H1 (cell line): ENCODE data around the gene MEIOB. TPM values are rescaled to one million over a fixed set of nuclear protein-coding genes. Genes with fewer than 3 reads are reported as not detected.

Source experiments
- CTCF ChIA-PET: fragments of 300-600 bp; sonication (Branson Sonifier 250); formaldehyde crosslinking; loops from one replicate; lab custom pipeline; 2021; ENCODE audit not compliant: partially characterized antibody; lab: Charles Lee
- POLR2A ChIA-PET: fragments of 300-600 bp; sonication (Branson Sonifier 250); formaldehyde crosslinking; loops from one replicate; lab custom pipeline; 2021; ENCODE audit warnings: inconsistent platforms; ENCODE audit not compliant: partially characterized antibody; lab: Charles Lee
- DNase-seq, 2 experiments: peaks; one replicate each; pipeline versions ENCODE4 v3.0.0 to v3.0.0-alpha.2; 2010 to 2022; ENCODE audit warnings: low spot score in 2 of 2, low read depth in 1 of 2, mixed read lengths in 1 of 2
- FAIRE-seq: peaks from 2 replicates; lab custom pipeline; 2011; peaks lifted over from hg19 to GRCh38; lab: Jason Lieb, UNC
- H2AFZ ChIP-seq: 2 replicates; pipeline ENCODE4 v1.8.1; 2012; ENCODE audit warnings: low read length, inconsistent platforms
- H2AK5ac ChIP-seq: 2 replicates; pipeline ENCODE4 v1.6.1; 2013; ENCODE audit warnings: low read depth, low read length
- H2BK120ac ChIP-seq: replicated peaks from 2 replicates; pipeline ENCODE3; 2013; ENCODE audit warnings: low read depth, low read length, inconsistent platforms
- H2BK12ac ChIP-seq: 2 replicates; pipeline ENCODE4 v1.6.1; 2013; ENCODE audit warnings: low read depth, low read length
- H2BK15ac ChIP-seq: 2 replicates; pipeline ENCODE4 v1.6.1; 2013; ENCODE audit warnings: low read length
- H2BK20ac ChIP-seq: 2 replicates; pipeline ENCODE4 v1.6.1; 2013; ENCODE audit warnings: low read length
- H2BK5ac ChIP-seq: 2 replicates; pipeline ENCODE4 v1.6.1; 2013; ENCODE audit warnings: low read depth, low read length
- H3K14ac ChIP-seq: 2 replicates; pipeline ENCODE4 v1.6.1; 2013; ENCODE audit warnings: inconsistent platforms; ENCODE audit not compliant: insufficient read length
- H3K18ac ChIP-seq: 2 replicates; pipeline ENCODE4 v1.6.1; 2013; ENCODE audit warnings: low read length; ENCODE audit errors: extremely low read depth
- H3K23ac ChIP-seq: 2 replicates; pipeline ENCODE4 v1.6.1; 2013; ENCODE audit warnings: inconsistent platforms; ENCODE audit not compliant: insufficient read length
- H3K23me2 ChIP-seq: 2 replicates; pipeline ENCODE4 v1.6.1; 2013; ENCODE audit warnings: low read depth, low read length
- H3K27ac ChIP-seq: 2 replicates; pipeline ENCODE4 v1.6.1; 2011; ENCODE audit warnings: low read depth, low read length, inconsistent platforms
- H3K27me3 ChIP-seq, 4 experiments: replicated peaks in 1 of 4; 1 replicate in 1 of 4; 2 replicates in 3 of 4; pipeline versions ENCODE4 v1.6.1 to v1.8.1; 2011 to 2013; ENCODE audit warnings: low read length in 3 of 4, mild to moderate bottlenecking in 3 of 4, inconsistent platforms in 2 of 4, mixed read lengths in 2 of 4, moderate library complexity in 1 of 4; ENCODE audit not compliant: control insufficient read depth in 3 of 4, insufficient read depth in 3 of 4; ENCODE audit errors: extremely low read depth in 1 of 4
- H3K36me3 ChIP-seq, 4 experiments: 2 replicates each; pipeline versions ENCODE4 v1.6.1 to v1.8.1; 2011 to 2013; ENCODE audit warnings: mild to moderate bottlenecking in 4 of 4, low read length in 3 of 4, moderate library complexity in 2 of 4, control low read depth in 1 of 4, inconsistent platforms in 1 of 4; ENCODE audit not compliant: insufficient read depth in 4 of 4, control insufficient read depth in 2 of 4
- H3K4ac ChIP-seq: replicated peaks from 2 replicates; pipeline ENCODE3; 2013; ENCODE audit warnings: low read length, low read depth, mixed read lengths, inconsistent platforms; ENCODE audit not compliant: insufficient read length
- H3K4me1 ChIP-seq, 4 experiments: replicated peaks in 1 of 4; 1 replicate in 1 of 4; 2 replicates in 3 of 4; pipeline versions ENCODE4 v1.6.1 to v1.8.1; 2011 to 2013; ENCODE audit warnings: low read length in 3 of 4, inconsistent platforms in 2 of 4, mixed read lengths in 1 of 4; ENCODE audit not compliant: insufficient read depth in 4 of 4, control insufficient read depth in 3 of 4
- H3K4me2 ChIP-seq, 2 experiments: 2 replicates each; pipeline versions ENCODE4 v1.6.1 to v1.8.1; 2011 to 2013; ENCODE audit warnings: low read depth in 2 of 2, low read length in 2 of 2, control low read depth in 1 of 2, inconsistent platforms in 1 of 2, mild to moderate bottlenecking in 1 of 2; ENCODE audit not compliant: insufficient read depth in 1 of 2
- H3K4me3 ChIP-seq, 4 experiments: fragments of 200-600, 300-600 bp in 1 of 4; sonication (generic), shearing (Covaris generic), sonication (Bioruptor Twin) in 1 of 4; 2 replicates each; pipeline versions ENCODE4 v1.5.1 to v1.8.1; 2011 to 2016; ENCODE audit warnings: low read length in 4 of 4, low read depth in 3 of 4, control low read depth in 2 of 4, inconsistent platforms in 2 of 4, mild to moderate bottlenecking in 2 of 4, mixed read lengths in 1 of 4, moderate library complexity in 1 of 4; ENCODE audit not compliant: insufficient read depth in 2 of 4; ENCODE audit errors: extremely low read depth in 1 of 4
- H3K56ac ChIP-seq: replicated peaks from 2 replicates; pipeline ENCODE3; 2013; ENCODE audit warnings: low read depth, mild to moderate bottlenecking, mixed read lengths, low read length, inconsistent platforms; ENCODE audit not compliant: insufficient read length
- H3K79me1 ChIP-seq: 2 replicates; pipeline ENCODE4 v1.6.1; 2013; ENCODE audit warnings: low read depth, low read length, control low read depth
- H3K79me2 ChIP-seq, 2 experiments: 2 replicates each; pipeline versions ENCODE4 v1.6.1 to v1.8.1; 2012 to 2013; ENCODE audit warnings: low read length in 2 of 2, mild to moderate bottlenecking in 2 of 2, inconsistent platforms in 1 of 2; ENCODE audit not compliant: insufficient read depth in 2 of 2, control insufficient read depth in 1 of 2
- H3K9ac ChIP-seq, 4 experiments: replicated peaks in 1 of 4; 1 replicate in 1 of 4; 2 replicates in 3 of 4; pipeline versions ENCODE4 v1.6.1 to v1.8.1; 2011 to 2013; ENCODE audit warnings: low read depth in 3 of 4, low read length in 3 of 4, control low read depth in 2 of 4, mild to moderate bottlenecking in 2 of 4, moderate library complexity in 2 of 4, inconsistent platforms in 1 of 4; ENCODE audit errors: extremely low read depth in 1 of 4
- H3K9me3 ChIP-seq, 2 experiments: 2 replicates each; pipeline versions ENCODE4 v1.6.1 to v1.8.1; 2012 to 2013; ENCODE audit warnings: mild to moderate bottlenecking in 2 of 2, moderate library complexity in 2 of 2, control low read depth in 1 of 2, inconsistent platforms in 1 of 2, low read depth in 1 of 2, low read length in 1 of 2, mixed read lengths in 1 of 2; ENCODE audit not compliant: insufficient read depth in 2 of 2
- H4K20me1 ChIP-seq, 2 experiments: replicated peaks in 1 of 2; 2 replicates each; pipeline versions ENCODE3 to v1.8.1; 2011 to 2013; ENCODE audit warnings: inconsistent platforms in 2 of 2, low read length in 2 of 2, mild to moderate bottlenecking in 1 of 2; ENCODE audit not compliant: insufficient read depth in 2 of 2, control insufficient read depth in 1 of 2
- H4K5ac ChIP-seq: 2 replicates; pipeline ENCODE4 v1.6.1; 2013; ENCODE audit warnings: low read length, low read depth, mixed read lengths, inconsistent platforms; ENCODE audit not compliant: insufficient read length
- H4K8ac ChIP-seq: 2 replicates; pipeline ENCODE4 v1.8.0; 2013; ENCODE audit warnings: mild to moderate bottlenecking, moderate library complexity, low read length, inconsistent platforms; ENCODE audit not compliant: insufficient read depth; ENCODE audit errors: extremely low read depth
- H4K91ac ChIP-seq: replicated peaks from 2 replicates; pipeline ENCODE3; 2013; ENCODE audit warnings: low read length, mixed read lengths, inconsistent platforms; ENCODE audit not compliant: insufficient read length
- CHD1 ChIP-seq: IDR thresholded peaks from 2 replicates; pipeline ENCODE4 v1.6.1; 2012; ENCODE audit warnings: low read depth, low read length, improper control_type of control experiment
- WGBS, 2 experiments: shearing (Covaris generic) in 1 of 2; methylation state at CpG; one replicate each; pipeline versions ENCODE4 v1.1.6 to v1.1.7; 2013 to 2015; ENCODE audit warnings: low lambda C conversion rate in 2 of 2, mixed read lengths in 2 of 2, inconsistent platforms in 1 of 2, low coverage in 1 of 2, missing lambda C conversion rate in 1 of 2; ENCODE audit not compliant: insufficient replicate concordance in 2 of 2, insufficient coverage in 1 of 2, insufficient read length in 1 of 2; ENCODE audit errors: extremely low coverage in 1 of 2, missing lambda C conversion rate in 1 of 2; 5-methylcytosine and 5-hydroxymethylcytosine counted together
- polyA plus RNA-seq, 7 experiments: library from polyadenylated mRNA; depleted of rRNA in 3 of 7; stranded (reverse) in 5 of 7; unstranded in 2 of 7; fragments of >200 nt in 5 of 7; fragments of 200-250 nt in 2 of 7; gene quantifications; 1 replicate in 5 of 7; 2 replicates in 1 of 7; 4 replicates in 1 of 7; pipeline versions ENCODE4 v1.2.1 to v1.2.3, GENCODE V29; 2011 to 2013; ENCODE audit warnings: missing spikeins in 2 of 7, mixed read lengths in 2 of 7
- total RNA-seq: library from RNA; stranded (reverse); fragmentation: NEBNext Ultra II Directional; extraction: Animal tissue kit (Norgen Biotek cat#: 25700); gene quantifications from 2 replicates; pipeline ENCODE4 v1.2.1, GENCODE V29; 2021

MEIOB gene
- total and polyA plus RNA-seq, 2 of the 8 experiments (the other 6 are each of a cell fraction or from before 2014, with no cell fraction given) = 0.63 to 1.1 TPM

DNA sequence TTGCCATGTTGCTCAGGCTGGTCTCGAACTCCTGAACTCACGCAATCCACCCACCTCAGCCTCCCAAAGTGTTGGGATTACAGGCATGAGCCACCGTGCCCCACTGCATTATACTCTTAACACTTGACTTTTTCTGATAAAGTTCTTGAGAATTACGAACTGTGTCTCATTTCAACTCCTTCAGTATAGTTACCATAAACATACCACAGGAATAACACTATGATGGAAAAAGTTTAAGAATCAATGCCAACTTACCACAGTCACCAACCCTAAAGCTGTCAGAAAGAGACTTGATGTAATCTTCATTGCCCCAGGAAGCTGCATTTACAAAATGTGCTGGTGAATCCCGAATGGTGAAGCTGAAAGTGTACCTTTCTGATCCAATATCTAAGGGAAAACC is 10.2 kb downstream of the MEIOB start:
- H2BK120ac ChIP-seq = no peak overlapping the region
- FAIRE-seq (no peak), DNase-seq (no peak)
- no peak overlapping the region for H2AK5ac ChIP-seq
- CTCF ChIA-PET = interaction anchor here (0.7 to 6.6 kb wide), 11 partner anchors 9 to 126 kb away, joined by 3 to 75 read pairs (median 4); no protein-coding TSS in a partner anchor
- POLR2A ChIA-PET = interaction anchor here (1.2 kb wide), 1 partner anchor 103 kb away, joined by 3 read pairs; the partner anchor contains the start of gene RPS2
- no peak overlapping the region for H3K4me3 ChIP-seq
- H3K27ac ChIP-seq = no peak overlapping the region
- WGBS, 2 experiments = 83% methylated on average over 5 of the region's 5 CpGs; no CpG with 5 or more reads in 1 of the 2 experiments
- no peak overlapping the region for H2BK15ac ChIP-seq
- no peaks in the 10 kb centered on the region for H3K36me3 ChIP-seq
- no peaks in the 10 kb centered on the region for H3K4me1 ChIP-seq
- H3K23ac ChIP-seq = no peak overlapping the region
- H3K79me2 ChIP-seq = no peaks in the 10 kb centered on the region
- no peak overlapping the region for H3K56ac ChIP-seq
- H4K91ac ChIP-seq = no peak overlapping the region
- H3K23me2 ChIP-seq = no peaks in the 10 kb centered on the region
- no peaks in the 10 kb centered on the region for H4K20me1 ChIP-seq
- H3K27me3 ChIP-seq = peaks cover 0 to 6% (median 2%) of the 10 kb centered on the region in 4 experiments; a peak in 6 of 7 replicates
- no peak overlapping the region for H2BK20ac ChIP-seq
- H3K79me1 ChIP-seq = no peaks in the 10 kb centered on the region
- H2BK5ac ChIP-seq = no peak overlapping the region
- no peak overlapping the region for H3K14ac ChIP-seq
- no peak overlapping the region for H3K9ac ChIP-seq
- no peak overlapping the region for H3K18ac ChIP-seq
- no peaks in the 10 kb centered on the region for H3K9me3 ChIP-seq
- H3K4ac ChIP-seq = no peak overlapping the region
- no peak overlapping the region for H2BK12ac ChIP-seq
- no peak overlapping the region for H3K4me2 ChIP-seq
- no peak overlapping the region for H4K8ac ChIP-seq
- no peak overlapping the region for H2AFZ ChIP-seq
- no peak overlapping the region for H4K5ac ChIP-seq
- no peak for TF ChIP-seq CHD1
